Transverse colon (tissue), 4 donors: ENCODE results near the gene MLF1.

ENCODE experiments used
- EP300 ChIP-seq: sonication (generic); formaldehyde crosslinking; IDR thresholded peaks from one replicate; pipeline ENCODE4 v1.6.1; 2017; ENCODE audit warnings: antibody characterized with exemption, low read depth
- POLR2A ChIP-seq: fragments of 450-650 bp; IDR thresholded peaks from one replicate; pipeline ENCODE4 v1.6.1; 2016; ENCODE audit warnings: antibody characterized with exemption, mild to moderate bottlenecking, moderate library complexity
- POLR2AphosphoS5 ChIP-seq, 3 donors: sonication (generic); formaldehyde crosslinking; IDR thresholded peaks; one replicate each; pipeline ENCODE4 v1.6.1; 2016; ENCODE audit warnings: antibody characterized with exemption in 3 of 3
- TF ChIP-seq, protein P1 (sequence below), 5 experiments: fragments of 200-600 bp in 3 of 5; fragments of 450-650 bp in 2 of 5; sonication (generic) in 3 of 5; IDR thresholded peaks; 1 replicate in 2 of 5; 2 replicates in 3 of 5; pipeline ENCODE4 v1.5.1; 2016 to 2017; ENCODE audit warnings: antibody characterized with exemption in 5 of 5, inconsistent platforms in 3 of 5, mild to moderate bottlenecking in 2 of 5, moderate library complexity in 1 of 5

DNA sequence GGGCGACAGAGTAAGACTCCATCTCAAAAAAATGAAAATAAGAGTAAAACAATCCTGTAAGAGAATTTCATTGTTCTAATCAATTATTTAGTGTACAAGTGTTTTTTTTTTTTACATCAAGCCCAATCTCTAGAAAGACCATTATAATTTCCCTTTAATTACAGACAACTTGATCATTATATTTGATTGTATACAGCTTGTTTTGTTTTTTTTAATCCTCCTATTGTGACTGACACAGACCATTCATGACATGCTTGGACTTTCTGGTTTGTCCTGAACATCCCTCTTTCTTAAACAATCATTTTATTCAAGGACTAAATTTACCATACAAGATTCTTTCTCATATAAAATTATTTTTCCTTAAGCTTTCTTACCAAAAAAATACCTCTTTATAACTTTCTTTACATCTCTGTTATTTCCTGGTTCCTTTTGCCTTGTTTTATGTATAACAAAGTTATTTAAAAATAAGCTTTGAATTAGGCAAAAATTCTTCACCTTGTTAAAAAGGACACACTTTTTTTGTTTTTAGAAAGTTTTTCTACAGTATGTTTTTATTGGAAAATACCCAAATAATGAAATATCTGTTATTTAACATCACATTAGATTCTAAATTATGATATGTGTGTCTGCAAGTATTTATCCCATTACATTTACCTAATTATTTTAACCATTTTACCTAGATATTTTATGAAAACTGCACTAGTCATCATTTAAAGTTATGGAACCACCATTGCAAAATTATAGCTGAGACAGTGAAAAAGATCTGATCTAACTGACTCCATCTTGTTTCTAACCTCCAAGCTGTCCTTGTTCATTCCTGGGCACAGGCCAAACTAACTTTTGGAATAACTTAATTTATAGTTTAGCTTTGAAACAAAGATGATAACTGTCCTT, 47.2 kb downstream of the MLF1 start:
- TF ChIP-seq, protein P1, sequence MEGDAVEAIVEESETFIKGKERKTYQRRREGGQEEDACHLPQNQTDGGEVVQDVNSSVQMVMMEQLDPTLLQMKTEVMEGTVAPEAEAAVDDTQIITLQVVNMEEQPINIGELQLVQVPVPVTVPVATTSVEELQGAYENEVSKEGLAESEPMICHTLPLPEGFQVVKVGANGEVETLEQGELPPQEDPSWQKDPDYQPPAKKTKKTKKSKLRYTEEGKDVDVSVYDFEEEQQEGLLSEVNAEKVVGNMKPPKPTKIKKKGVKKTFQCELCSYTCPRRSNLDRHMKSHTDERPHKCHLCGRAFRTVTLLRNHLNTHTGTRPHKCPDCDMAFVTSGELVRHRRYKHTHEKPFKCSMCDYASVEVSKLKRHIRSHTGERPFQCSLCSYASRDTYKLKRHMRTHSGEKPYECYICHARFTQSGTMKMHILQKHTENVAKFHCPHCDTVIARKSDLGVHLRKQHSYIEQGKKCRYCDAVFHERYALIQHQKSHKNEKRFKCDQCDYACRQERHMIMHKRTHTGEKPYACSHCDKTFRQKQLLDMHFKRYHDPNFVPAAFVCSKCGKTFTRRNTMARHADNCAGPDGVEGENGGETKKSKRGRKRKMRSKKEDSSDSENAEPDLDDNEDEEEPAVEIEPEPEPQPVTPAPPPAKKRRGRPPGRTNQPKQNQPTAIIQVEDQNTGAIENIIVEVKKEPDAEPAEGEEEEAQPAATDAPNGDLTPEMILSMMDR (IDR thresholded peaks at IDR 0.05): no peak
- no peak for TF ChIP-seq POLR2A
- TF ChIP-seq POLR2AphosphoS5 (IDR thresholded peaks at IDR 0.05): no peak
- no peak for TF ChIP-seq EP300
